ENCODE data around the gene NSD2.

DNA sequence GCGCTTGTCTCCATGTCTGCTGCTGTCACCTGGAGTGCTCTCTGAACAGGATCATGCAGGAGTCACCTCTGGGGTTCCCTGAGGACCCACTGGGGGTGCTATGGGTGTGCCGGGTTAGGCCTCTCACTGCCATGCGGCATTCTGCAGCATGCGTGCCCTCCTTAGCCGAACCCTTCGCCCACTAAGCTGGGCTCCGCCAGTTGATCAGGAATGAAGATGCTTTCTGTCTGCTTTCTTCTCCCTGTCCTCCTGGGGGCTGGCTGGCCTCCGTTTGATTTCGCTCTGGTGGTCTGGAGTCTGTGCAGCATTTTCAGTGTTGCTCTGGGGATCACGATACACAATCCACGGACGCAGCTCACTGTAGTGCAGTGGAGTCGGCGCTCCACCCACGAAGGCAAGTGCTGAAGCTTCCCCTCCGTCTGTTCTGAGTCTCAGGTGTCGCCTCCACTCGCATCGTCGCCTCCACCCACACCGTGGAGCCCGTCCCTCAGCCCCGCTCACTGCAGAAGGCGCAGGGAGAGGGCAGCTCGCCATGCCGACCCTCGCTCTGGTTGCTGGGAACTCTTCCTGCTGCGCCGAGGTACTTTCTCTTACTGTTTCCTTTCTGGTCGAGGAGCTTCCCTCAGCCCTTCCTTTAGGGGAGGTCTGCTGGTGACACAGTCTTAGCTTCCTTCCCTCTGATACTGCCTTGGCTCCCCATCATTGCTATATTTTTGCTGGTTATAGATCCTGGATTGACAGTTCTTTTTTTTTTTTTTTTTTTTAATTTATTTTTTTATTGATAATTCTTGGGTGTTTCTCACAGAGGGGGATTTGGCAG lies 44.5 kb upstream of the NSD2 start:
- TF ChIP-seq POLR2A (IDR thresholded peaks at IDR 0.05) = no peak
- TF ChIP-seq, protein P1, sequence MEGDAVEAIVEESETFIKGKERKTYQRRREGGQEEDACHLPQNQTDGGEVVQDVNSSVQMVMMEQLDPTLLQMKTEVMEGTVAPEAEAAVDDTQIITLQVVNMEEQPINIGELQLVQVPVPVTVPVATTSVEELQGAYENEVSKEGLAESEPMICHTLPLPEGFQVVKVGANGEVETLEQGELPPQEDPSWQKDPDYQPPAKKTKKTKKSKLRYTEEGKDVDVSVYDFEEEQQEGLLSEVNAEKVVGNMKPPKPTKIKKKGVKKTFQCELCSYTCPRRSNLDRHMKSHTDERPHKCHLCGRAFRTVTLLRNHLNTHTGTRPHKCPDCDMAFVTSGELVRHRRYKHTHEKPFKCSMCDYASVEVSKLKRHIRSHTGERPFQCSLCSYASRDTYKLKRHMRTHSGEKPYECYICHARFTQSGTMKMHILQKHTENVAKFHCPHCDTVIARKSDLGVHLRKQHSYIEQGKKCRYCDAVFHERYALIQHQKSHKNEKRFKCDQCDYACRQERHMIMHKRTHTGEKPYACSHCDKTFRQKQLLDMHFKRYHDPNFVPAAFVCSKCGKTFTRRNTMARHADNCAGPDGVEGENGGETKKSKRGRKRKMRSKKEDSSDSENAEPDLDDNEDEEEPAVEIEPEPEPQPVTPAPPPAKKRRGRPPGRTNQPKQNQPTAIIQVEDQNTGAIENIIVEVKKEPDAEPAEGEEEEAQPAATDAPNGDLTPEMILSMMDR (IDR thresholded peaks at IDR 0.05) = no peak

All from testis (tissue), 2 donors.